ENCODE data around the gene RAB33A.

DNA sequence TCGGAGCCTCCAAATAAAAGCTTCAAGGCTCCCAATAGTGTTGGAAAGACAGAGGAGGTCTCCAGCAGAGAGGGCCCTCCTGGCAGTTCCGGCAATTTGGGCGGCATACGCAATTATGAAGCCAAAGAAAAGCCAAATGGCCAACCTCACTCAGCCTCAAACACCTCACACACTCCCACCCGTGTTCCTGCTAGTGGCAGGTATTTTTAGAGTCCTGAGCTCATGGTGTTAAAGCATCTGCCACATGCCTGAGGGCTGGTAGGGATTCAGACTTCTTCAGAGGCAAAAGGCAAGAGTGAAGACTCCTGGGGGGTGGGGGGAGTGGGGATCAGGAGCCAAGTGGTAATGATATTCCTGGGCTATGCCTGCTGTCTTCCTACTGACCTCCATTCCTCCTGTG is 7.4 kb downstream of the RAB33A start:
- TF ChIP-seq POLR2A (IDR thresholded peaks at IDR 0.05; ENCODE audit: low read depth, low read length) (no peak), POLR2AphosphoS5 (IDR thresholded peaks at IDR 0.05; ENCODE audit: low read depth, low read length) (no peak), TAF1 (IDR thresholded peaks at IDR 0.05; ENCODE audit: low read depth, low read length) (no peak), POU2F2 (IDR thresholded peaks at IDR 0.05; ENCODE audit: low read depth, low read length) (no peak), PAX5 (IDR thresholded peaks at IDR 0.05; ENCODE audit: insufficient read depth, low read length, severe bottlenecking) (no peak)

All from GM12891 (cell line).